RWPE2 (cell line): ENCODE data around the gene ATRAID.
"Not testable (repeated sequence)": the region's sequence is repeated elsewhere in the genome, so short reads cannot be mapped to it uniquely, and the experiment has no call there.

ENCODE experiments used
- ATAC-seq: fragments of 200-7000 bp; cut with Tn5 transposase; 3 replicates; pipeline ENCODE4 v1.9.1; 2021; ENCODE audit warnings: low read depth
- DNase-seq: peaks from one replicate; pipeline ENCODE4 v3.0.0-alpha.2; 2020; ENCODE audit warnings: low spot score
- H3K27ac ChIP-seq: fragments of 450-650 bp; 2 replicates; pipeline ENCODE4 v1.5.1; 2017; ENCODE audit warnings: mild to moderate bottlenecking; ENCODE audit not compliant: poor library complexity, severe bottlenecking
- H3K27me3 ChIP-seq: fragments of 250-450 bp; sonication (Bioruptor Pico); 2 replicates; pipeline ENCODE4 v1.5.1; 2021; ENCODE audit warnings: mild to moderate bottlenecking, moderate library complexity; ENCODE audit not compliant: insufficient read depth, poor library complexity, severe bottlenecking
- H3K36me3 ChIP-seq: fragments of 250-450 bp; sonication (Bioruptor Pico); 2 replicates; pipeline ENCODE4 v1.5.1; 2020; ENCODE audit warnings: low read depth, mild to moderate bottlenecking, moderate library complexity
- H3K4me1 ChIP-seq: fragments of 250-450 bp; sonication (Bioruptor Pico); 2 replicates; pipeline ENCODE4 v1.5.1; 2021; ENCODE audit warnings: mild to moderate bottlenecking, moderate library complexity; ENCODE audit not compliant: insufficient read depth, poor library complexity, severe bottlenecking
- H3K4me3 ChIP-seq: fragments of 250-450 bp; sonication (Bioruptor Pico); 2 replicates; pipeline ENCODE4 v1.5.1; 2021; ENCODE audit warnings: mild to moderate bottlenecking, moderate library complexity; ENCODE audit not compliant: severe bottlenecking
- H3K9me3 ChIP-seq: fragments of 250-450 bp; sonication (Bioruptor Pico); 2 replicates; pipeline ENCODE4 v1.5.1; 2021; ENCODE audit warnings: mild to moderate bottlenecking, moderate library complexity; ENCODE audit not compliant: severe bottlenecking
- CTCF ChIP-seq: fragments of 450-650 bp; IDR thresholded peaks from one replicate; pipeline ENCODE4 v1.5.1; 2017; ENCODE audit warnings: mild to moderate bottlenecking, moderate library complexity; ENCODE audit not compliant: poor library complexity, severe bottlenecking

Gene ATRAID

GRCh38 chr2:27186613-27187345 lies 25.1 kb upstream of the ATRAID start:
- no peak for ATAC-seq
- H3K4me3 ChIP-seq = no peak overlapping the region
- no peak overlapping the region for H3K27ac ChIP-seq
- no peaks in the 10 kb centered on the region for H3K27me3 ChIP-seq
- no peak for TF ChIP-seq CTCF
- no peak for DNase-seq
- no peaks in the 10 kb centered on the region for H3K4me1 ChIP-seq
- H3K36me3 ChIP-seq = no peaks in the 10 kb centered on the region
- H3K9me3 ChIP-seq = no peaks in the 10 kb centered on the region

- Histone ChIP-seq H3K27me3 (no peaks in the 10 kb centered on the region), H3K9me3 (no peaks in the 10 kb centered on the region), H3K36me3 (no peaks in the 10 kb centered on the region), H3K4me1 (no peaks in the 10 kb centered on the region), H3K4me3 (no peak overlapping the region), H3K27ac (no peak overlapping the region)
- no peak for ATAC-seq
- no peak for DNase-seq
- no peak for TF ChIP-seq CTCF
Observed at GRCh38 chr2:27189989-27190388, 21.9 kb upstream of the ATRAID start.

GRCh38 chr2:27191070-27191829 lies 20.6 kb upstream of the ATRAID start:
- Histone ChIP-seq H3K4me1 (no peaks in the 10 kb centered on the region), H3K36me3 (no peaks in the 10 kb centered on the region), H3K27me3 (no peaks in the 10 kb centered on the region), H3K27ac (no peak overlapping the region), H3K4me3 (no peak overlapping the region), H3K9me3 (no peaks in the 10 kb centered on the region)
- ATAC-seq (peak; percentile 91), DNase-seq (no peak)
- peak; percentile 75 for TF ChIP-seq CTCF

GRCh38 chr2:27194538-27195354 lies 17.1 kb upstream of the ATRAID start:
- Histone ChIP-seq H3K4me3 (no peak overlapping the region), H3K9me3 (no peaks in the 10 kb centered on the region), H3K36me3 (no peaks in the 10 kb centered on the region), H3K27me3 (no peaks in the 10 kb centered on the region), H3K27ac (no peak overlapping the region), H3K4me1 (no peaks in the 10 kb centered on the region)
- ATAC-seq = no peak
- TF ChIP-seq CTCF = no peak
- no peak for DNase-seq

GRCh38 chr2:27195799-27196198 lies 16.0 kb upstream of the ATRAID start:
- not testable (repeated sequence) for H3K27me3 ChIP-seq, H3K4me1 ChIP-seq, H3K36me3 ChIP-seq, H3K27ac ChIP-seq, H3K9me3 ChIP-seq, H3K4me3 ChIP-seq, ATAC-seq, DNase-seq

GRCh38 chr2:27198068-27198467 lies 13.8 kb upstream of the ATRAID start:
- not testable (repeated sequence) for H3K4me1 ChIP-seq, H3K27ac ChIP-seq, H3K4me3 ChIP-seq, ATAC-seq, H3K27me3 ChIP-seq, H3K36me3 ChIP-seq, H3K9me3 ChIP-seq, DNase-seq
